GM23338 (cell line): ENCODE results near the gene LPCAT3.

Experiments used
- CTCF ChIP-seq, 2 experiments: fragments of 200-600 bp in 1 of 2; sonication (generic) in 1 of 2; conservative IDR thresholded peaks; 2 replicates each; pipeline versions ENCODE4 v1.5.1 to v1.6.1; 2016 to 2017; ENCODE audit warnings: antibody characterized with exemption in 2 of 2, low read depth in 2 of 2, mild to moderate bottlenecking in 2 of 2, moderate library complexity in 1 of 2
- EZH2 ChIP-seq: fragments of 200-600 bp; sonication (generic); IDR thresholded peaks from one replicate; pipeline ENCODE4 v1.8.0; 2017; ENCODE audit warnings: antibody characterized with exemption, mild to moderate bottlenecking, low read depth; ENCODE audit not compliant: unreplicated experiment
- EZH2phosphoT487 ChIP-seq: fragments of 200-600 bp; sonication (generic); IDR thresholded peaks from one replicate; pipeline ENCODE4 v1.8.1; 2018; ENCODE audit warnings: antibody characterized with exemption; ENCODE audit not compliant: unreplicated experiment
- POLR2AphosphoS5 ChIP-seq: IDR thresholded peaks from 2 replicates; pipeline ENCODE4 v1.6.1; 2016; ENCODE audit warnings: antibody characterized with exemption, low read depth
- ZNF331 ChIP-seq: fragments of 250-450 bp; sonication (Bioruptor Pico); IDR thresholded peaks from 2 replicates; pipeline ENCODE4 v1.5.0; 2020; ENCODE audit warnings: low read depth, mild to moderate bottlenecking, moderate library complexity

GRCh38 chr12:7005311-7005710, 13.0 kb downstream of the LPCAT3 start:
- no peak for TF ChIP-seq ZNF331 (CRISPR knock-in tag)
- no peak for TF ChIP-seq EZH2phosphoT487
- no peak for TF ChIP-seq CTCF (conservative IDR thresholded peaks at IDR 0.05; ENCODE audit: low read depth in 2 of 2)
- TF ChIP-seq EZH2 = no peak
- no peak for TF ChIP-seq POLR2AphosphoS5
